ENCODE results near the gene TUBA4A. TPM values are rescaled to one million over a fixed set of nuclear protein-coding genes. Genes with fewer than 3 reads are reported as not detected.
A peak's percentile ranks its signal among the peaks of the same experiment; 100 is the strongest.

The TUBA4A gene
- total and polyA plus RNA-seq, 9 of the 15 experiments (the other 6 are each of a cell fraction or from before 2014, with no cell fraction given), result 25.1 to 174 (median 42.4) TPM

DNA sequence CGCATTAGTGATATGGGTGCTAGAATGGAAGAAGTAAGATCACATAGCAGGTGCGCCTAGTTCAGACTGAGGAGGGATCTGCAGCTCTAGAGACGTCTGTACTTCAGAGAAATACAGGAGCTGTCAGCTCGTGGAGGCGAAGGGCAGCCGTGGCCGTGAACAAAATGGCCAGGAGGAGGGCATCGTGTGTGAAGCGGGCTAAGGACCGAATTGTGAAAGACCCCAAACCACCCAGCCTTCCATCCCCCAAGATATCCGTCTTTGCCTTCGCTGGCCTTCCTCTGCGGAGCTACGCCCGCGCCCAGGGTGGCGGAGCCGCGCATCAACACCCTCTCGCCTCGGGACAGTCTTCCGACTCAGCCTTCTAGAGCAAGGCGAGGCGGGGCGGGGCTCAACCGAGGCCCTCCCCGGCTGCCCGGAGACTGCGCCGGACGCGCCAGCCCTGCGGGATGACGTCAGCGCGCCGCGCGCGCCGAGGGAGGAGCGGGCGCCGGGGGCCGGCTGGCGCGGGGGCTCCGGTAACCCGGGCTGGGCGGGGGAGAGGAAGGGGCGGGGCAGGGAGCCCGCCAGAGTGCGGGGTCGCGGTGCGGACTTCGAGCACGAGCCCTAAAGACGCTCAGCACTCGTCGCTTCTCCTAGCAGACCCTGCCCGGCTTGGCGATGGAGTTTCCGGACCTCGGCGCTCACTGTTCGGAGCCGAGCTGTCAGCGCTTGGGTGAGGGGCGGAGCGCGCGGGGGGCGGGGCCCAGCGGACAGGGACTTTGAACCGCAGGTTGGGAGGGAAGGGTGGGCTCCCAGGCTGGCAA is 47.2 kb downstream of the TUBA4A start, which contains the start of gene ZFAND2B (continued):
- TF ChIP-seq, protein P1, sequence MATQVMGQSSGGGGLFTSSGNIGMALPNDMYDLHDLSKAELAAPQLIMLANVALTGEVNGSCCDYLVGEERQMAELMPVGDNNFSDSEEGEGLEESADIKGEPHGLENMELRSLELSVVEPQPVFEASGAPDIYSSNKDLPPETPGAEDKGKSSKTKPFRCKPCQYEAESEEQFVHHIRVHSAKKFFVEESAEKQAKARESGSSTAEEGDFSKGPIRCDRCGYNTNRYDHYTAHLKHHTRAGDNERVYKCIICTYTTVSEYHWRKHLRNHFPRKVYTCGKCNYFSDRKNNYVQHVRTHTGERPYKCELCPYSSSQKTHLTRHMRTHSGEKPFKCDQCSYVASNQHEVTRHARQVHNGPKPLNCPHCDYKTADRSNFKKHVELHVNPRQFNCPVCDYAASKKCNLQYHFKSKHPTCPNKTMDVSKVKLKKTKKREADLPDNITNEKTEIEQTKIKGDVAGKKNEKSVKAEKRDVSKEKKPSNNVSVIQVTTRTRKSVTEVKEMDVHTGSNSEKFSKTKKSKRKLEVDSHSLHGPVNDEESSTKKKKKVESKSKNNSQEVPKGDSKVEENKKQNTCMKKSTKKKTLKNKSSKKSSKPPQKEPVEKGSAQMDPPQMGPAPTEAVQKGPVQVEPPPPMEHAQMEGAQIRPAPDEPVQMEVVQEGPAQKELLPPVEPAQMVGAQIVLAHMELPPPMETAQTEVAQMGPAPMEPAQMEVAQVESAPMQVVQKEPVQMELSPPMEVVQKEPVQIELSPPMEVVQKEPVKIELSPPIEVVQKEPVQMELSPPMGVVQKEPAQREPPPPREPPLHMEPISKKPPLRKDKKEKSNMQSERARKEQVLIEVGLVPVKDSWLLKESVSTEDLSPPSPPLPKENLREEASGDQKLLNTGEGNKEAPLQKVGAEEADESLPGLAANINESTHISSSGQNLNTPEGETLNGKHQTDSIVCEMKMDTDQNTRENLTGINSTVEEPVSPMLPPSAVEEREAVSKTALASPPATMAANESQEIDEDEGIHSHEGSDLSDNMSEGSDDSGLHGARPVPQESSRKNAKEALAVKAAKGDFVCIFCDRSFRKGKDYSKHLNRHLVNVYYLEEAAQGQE (IDR thresholded peaks at IDR 0.05; ENCODE audit: borderline replicate concordance), result no peak
- TF ChIP-seq, protein P1 (CRISPR knock-in tag; IDR thresholded peaks at IDR 0.05; ENCODE audit: low read depth), result peak; percentile 57; the same call in 1 of the 2 replicates
- TF ChIP-seq, protein P2, sequence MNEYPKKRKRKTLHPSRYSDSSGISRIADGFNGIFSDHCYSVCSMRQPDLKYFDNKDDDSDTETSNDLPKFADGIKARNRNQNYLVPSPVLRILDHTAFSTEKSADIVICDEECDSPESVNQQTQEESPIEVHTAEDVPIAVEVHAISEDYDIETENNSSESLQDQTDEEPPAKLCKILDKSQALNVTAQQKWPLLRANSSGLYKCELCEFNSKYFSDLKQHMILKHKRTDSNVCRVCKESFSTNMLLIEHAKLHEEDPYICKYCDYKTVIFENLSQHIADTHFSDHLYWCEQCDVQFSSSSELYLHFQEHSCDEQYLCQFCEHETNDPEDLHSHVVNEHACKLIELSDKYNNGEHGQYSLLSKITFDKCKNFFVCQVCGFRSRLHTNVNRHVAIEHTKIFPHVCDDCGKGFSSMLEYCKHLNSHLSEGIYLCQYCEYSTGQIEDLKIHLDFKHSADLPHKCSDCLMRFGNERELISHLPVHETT (CRISPR knock-in tag; conservative IDR thresholded peaks at IDR 0.05 in 1 of 2, IDR thresholded peaks at IDR 0.05 in 1 of 2), result peak in 1 of 2 experiments; percentile 82; a peak in 2 of 4 replicates
- peak; percentile 88 for TF ChIP-seq SUPT5H (IDR thresholded peaks at IDR 0.05)
- TF ChIP-seq GTF2E2 (tag; IDR thresholded peaks at IDR 0.05), result peak; percentile 73
- no peak for TF ChIP-seq SRSF3 (IDR thresholded peaks at IDR 0.05; ENCODE audit: insufficient read depth, low read length)
- TF ChIP-seq, protein P3, sequence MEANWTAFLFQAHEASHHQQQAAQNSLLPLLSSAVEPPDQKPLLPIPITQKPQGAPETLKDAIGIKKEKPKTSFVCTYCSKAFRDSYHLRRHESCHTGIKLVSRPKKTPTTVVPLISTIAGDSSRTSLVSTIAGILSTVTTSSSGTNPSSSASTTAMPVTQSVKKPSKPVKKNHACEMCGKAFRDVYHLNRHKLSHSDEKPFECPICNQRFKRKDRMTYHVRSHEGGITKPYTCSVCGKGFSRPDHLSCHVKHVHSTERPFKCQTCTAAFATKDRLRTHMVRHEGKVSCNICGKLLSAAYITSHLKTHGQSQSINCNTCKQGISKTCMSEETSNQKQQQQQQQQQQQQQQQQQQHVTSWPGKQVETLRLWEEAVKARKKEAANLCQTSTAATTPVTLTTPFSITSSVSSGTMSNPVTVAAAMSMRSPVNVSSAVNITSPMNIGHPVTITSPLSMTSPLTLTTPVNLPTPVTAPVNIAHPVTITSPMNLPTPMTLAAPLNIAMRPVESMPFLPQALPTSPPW (CRISPR knock-in tag; IDR thresholded peaks at IDR 0.05), result peak; percentile 97
- TF ChIP-seq, protein P4, sequence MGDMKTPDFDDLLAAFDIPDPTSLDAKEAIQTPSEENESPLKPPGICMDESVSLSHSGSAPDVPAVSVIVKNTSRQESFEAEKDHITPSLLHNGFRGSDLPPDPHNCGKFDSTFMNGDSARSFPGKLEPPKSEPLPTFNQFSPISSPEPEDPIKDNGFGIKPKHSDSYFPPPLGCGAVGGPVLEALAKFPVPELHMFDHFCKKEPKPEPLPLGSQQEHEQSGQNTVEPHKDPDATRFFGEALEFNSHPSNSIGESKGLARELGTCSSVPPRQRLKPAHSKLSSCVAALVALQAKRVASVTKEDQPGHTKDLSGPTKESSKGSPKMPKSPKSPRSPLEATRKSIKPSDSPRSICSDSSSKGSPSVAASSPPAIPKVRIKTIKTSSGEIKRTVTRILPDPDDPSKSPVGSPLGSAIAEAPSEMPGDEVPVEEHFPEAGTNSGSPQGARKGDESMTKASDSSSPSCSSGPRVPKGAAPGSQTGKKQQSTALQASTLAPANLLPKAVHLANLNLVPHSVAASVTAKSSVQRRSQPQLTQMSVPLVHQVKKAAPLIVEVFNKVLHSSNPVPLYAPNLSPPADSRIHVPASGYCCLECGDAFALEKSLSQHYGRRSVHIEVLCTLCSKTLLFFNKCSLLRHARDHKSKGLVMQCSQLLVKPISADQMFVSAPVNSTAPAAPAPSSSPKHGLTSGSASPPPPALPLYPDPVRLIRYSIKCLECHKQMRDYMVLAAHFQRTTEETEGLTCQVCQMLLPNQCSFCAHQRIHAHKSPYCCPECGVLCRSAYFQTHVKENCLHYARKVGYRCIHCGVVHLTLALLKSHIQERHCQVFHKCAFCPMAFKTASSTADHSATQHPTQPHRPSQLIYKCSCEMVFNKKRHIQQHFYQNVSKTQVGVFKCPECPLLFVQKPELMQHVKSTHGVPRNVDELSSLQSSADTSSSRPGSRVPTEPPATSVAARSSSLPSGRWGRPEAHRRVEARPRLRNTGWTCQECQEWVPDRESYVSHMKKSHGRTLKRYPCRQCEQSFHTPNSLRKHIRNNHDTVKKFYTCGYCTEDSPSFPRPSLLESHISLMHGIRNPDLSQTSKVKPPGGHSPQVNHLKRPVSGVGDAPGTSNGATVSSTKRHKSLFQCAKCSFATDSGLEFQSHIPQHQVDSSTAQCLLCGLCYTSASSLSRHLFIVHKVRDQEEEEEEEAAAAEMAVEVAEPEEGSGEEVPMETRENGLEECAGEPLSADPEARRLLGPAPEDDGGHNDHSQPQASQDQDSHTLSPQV (IDR thresholded peaks at IDR 0.05), result 0 out of 2 replicates have a peak, but pooled peaks have one; percentile 34
- no peak for TF ChIP-seq ZBTB17 (CRISPR knock-in tag; IDR thresholded peaks at IDR 0.05)
- peak; percentile 79; the same call in 1 of the 2 replicates for TF ChIP-seq RB1 (IDR thresholded peaks at IDR 0.05; ENCODE audit: low read depth)
